ENCODE measurements around the gene TAF11L13.

The TAF11L13 gene

GRCh38 chr5:17619354-17619753 is 12.5 kb upstream of the TAF11L13 start:
- H2AFZ ChIP-seq (ENCODE audit: low read length) = no peak overlapping the region
- H3K4me3 ChIP-seq (ENCODE audit: low read length, poor library complexity, severe bottlenecking) = no peak overlapping the region
- H3K36me3 ChIP-seq (ENCODE audit: insufficient read depth, low read length) = no peaks in the 10 kb centered on the region
- no peaks in the 10 kb centered on the region for H3K79me2 ChIP-seq (ENCODE audit: insufficient read depth, low read length)
- no peak overlapping the region for H3K4me2 ChIP-seq (ENCODE audit: low read depth, low read length, poor library complexity, severe bottlenecking)
- no peaks in the 10 kb centered on the region for H3K27me3 ChIP-seq (ENCODE audit: insufficient read depth, low read length, poor library complexity, severe bottlenecking)
- H3K9ac ChIP-seq (ENCODE audit: low read depth, low read length, poor library complexity, severe bottlenecking) = no peak overlapping the region
- no peaks in the 10 kb centered on the region for H3K4me1 ChIP-seq (ENCODE audit: insufficient read depth, low read length, poor library complexity, severe bottlenecking)
- no peaks in the 10 kb centered on the region for H3K9me3 ChIP-seq (ENCODE audit: insufficient read depth, low read depth, low read length)
- TF ChIP-seq EZH2phosphoT487 (IDR thresholded peaks at IDR 0.05; ENCODE audit: borderline replicate concordance) (no peak), CTCF (conservative IDR thresholded peaks at IDR 0.05; ENCODE audit: low read length) (no peak)
- H4K20me1 ChIP-seq (ENCODE audit: insufficient read depth, low read length, poor library complexity, severe bottlenecking) = no peaks in the 10 kb centered on the region
- H3K9me2 ChIP-seq (replicated peaks; ENCODE audit: low read depth, low read length) = no peaks in the 10 kb centered on the region
- no peaks in the 10 kb centered on the region for H3F3A ChIP-seq (ENCODE audit: low read depth)

- no peak for TF ChIP-seq EZH2phosphoT487 (IDR thresholded peaks at IDR 0.05; ENCODE audit: borderline replicate concordance)
- peak; percentile 18; the same call in 1 of the 2 replicates for TF ChIP-seq CTCF (conservative IDR thresholded peaks at IDR 0.05; ENCODE audit: low read length)
- Histone ChIP-seq H3K27me3 (ENCODE audit: insufficient read depth, low read length, poor library complexity, severe bottlenecking) (no peaks in the 10 kb centered on the region), H3K9me2 (replicated peaks; ENCODE audit: low read depth, low read length) (no peaks in the 10 kb centered on the region), H3K9ac (ENCODE audit: low read depth, low read length, poor library complexity, severe bottlenecking) (no peak overlapping the region), H4K20me1 (ENCODE audit: insufficient read depth, low read length, poor library complexity, severe bottlenecking) (no peaks in the 10 kb centered on the region), H3K9me3 (ENCODE audit: insufficient read depth, low read depth, low read length) (no peaks in the 10 kb centered on the region), H3K79me2 (ENCODE audit: insufficient read depth, low read length) (no peaks in the 10 kb centered on the region), H3K36me3 (ENCODE audit: insufficient read depth, low read length) (no peaks in the 10 kb centered on the region), H3F3A (ENCODE audit: low read depth) (no peaks in the 10 kb centered on the region), H2AFZ (ENCODE audit: low read length) (no peak overlapping the region), H3K4me3 (ENCODE audit: low read length, poor library complexity, severe bottlenecking) (no peak overlapping the region), H3K4me2 (ENCODE audit: low read depth, low read length, poor library complexity, severe bottlenecking) (no peak overlapping the region), H3K4me1 (ENCODE audit: insufficient read depth, low read length, poor library complexity, severe bottlenecking) (no peaks in the 10 kb centered on the region)
Observed at GRCh38 chr5:17620627-17621026, 11.3 kb upstream of the TAF11L13 start.

DNA sequence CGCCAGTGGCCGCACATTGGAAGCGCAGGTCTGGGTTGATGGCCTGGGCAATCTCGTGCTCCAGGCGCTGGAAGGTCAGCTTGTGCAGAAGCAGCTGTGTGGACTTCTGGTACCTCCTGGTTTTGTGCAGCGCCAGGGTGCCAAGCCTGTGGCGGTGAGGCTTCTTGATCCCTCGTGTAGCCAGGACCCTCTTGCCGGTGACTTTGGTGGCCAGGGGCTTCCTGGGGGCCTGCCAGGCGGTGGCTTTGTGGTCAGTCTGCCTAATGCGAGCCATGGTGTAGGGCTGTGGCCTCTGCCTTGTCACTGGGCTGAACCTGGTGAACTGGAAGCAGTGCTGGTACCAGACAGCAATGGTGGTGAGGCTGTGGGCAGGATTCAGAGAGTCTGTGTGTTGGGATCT is 6.2 kb upstream of the TAF11L13 start:
- Histone ChIP-seq H3K9me2 (replicated peaks; ENCODE audit: low read depth, low read length) (no peaks in the 10 kb centered on the region), H3K9me3 (ENCODE audit: insufficient read depth, low read depth, low read length) (no peaks in the 10 kb centered on the region), H3K36me3 (ENCODE audit: insufficient read depth, low read length) (no peaks in the 10 kb centered on the region), H3K4me1 (ENCODE audit: insufficient read depth, low read length, poor library complexity, severe bottlenecking) (no peaks in the 10 kb centered on the region), H3K79me2 (ENCODE audit: insufficient read depth, low read length) (no peaks in the 10 kb centered on the region), H4K20me1 (ENCODE audit: insufficient read depth, low read length, poor library complexity, severe bottlenecking) (no peaks in the 10 kb centered on the region), H3K4me2 (ENCODE audit: low read depth, low read length, poor library complexity, severe bottlenecking) (no peak overlapping the region), H3K27me3 (ENCODE audit: insufficient read depth, low read length, poor library complexity, severe bottlenecking) (no peaks in the 10 kb centered on the region), H3K4me3 (ENCODE audit: low read length, poor library complexity, severe bottlenecking) (no peak overlapping the region), H3F3A (ENCODE audit: low read depth) (no peaks in the 10 kb centered on the region), H2AFZ (ENCODE audit: low read length) (no peak overlapping the region), H3K9ac (ENCODE audit: low read depth, low read length, poor library complexity, severe bottlenecking) (no peak overlapping the region)
- TF ChIP-seq EZH2phosphoT487 (IDR thresholded peaks at IDR 0.05; ENCODE audit: borderline replicate concordance) (no peak), CTCF (conservative IDR thresholded peaks at IDR 0.05; ENCODE audit: low read length) (no peak)
